IPS-20b (cell line): ENCODE data around the gene CHIA.
"Not testable (repeated sequence)": the region's sequence is repeated elsewhere in the genome, so short reads cannot be mapped to it uniquely, and the experiment has no call there.

Source experiments
- H3K27ac ChIP-seq: one replicate; pipeline ENCODE4 v1.5.1; 2013; ENCODE audit warnings: low read length
- H3K27me3 ChIP-seq: 2 replicates; pipeline ENCODE4 v1.6.1; 2013; ENCODE audit warnings: mild to moderate bottlenecking, low read length, inconsistent platforms; ENCODE audit not compliant: insufficient read depth
- H3K36me3 ChIP-seq: 2 replicates; pipeline ENCODE4 v1.6.1; 2013; ENCODE audit warnings: low read depth, mild to moderate bottlenecking, inconsistent platforms, low read length, moderate library complexity; ENCODE audit not compliant: insufficient read depth
- H3K4me1 ChIP-seq: 2 replicates; pipeline ENCODE4 v1.6.1; 2013; ENCODE audit warnings: mild to moderate bottlenecking, control low read depth, inconsistent platforms, low read length, moderate library complexity; ENCODE audit not compliant: insufficient read depth
- H3K4me3 ChIP-seq: 2 replicates; pipeline ENCODE4 v1.5.1; 2013; ENCODE audit warnings: mild to moderate bottlenecking, low read length, inconsistent platforms
- H3K9ac ChIP-seq: 2 replicates; pipeline ENCODE4 v1.6.1; 2013; ENCODE audit warnings: low read depth, mild to moderate bottlenecking, inconsistent platforms, low read length, moderate library complexity
- H3K9me3 ChIP-seq: 2 replicates; pipeline ENCODE4 v1.6.1; 2013; ENCODE audit warnings: mild to moderate bottlenecking, low read depth, low read length, inconsistent platforms; ENCODE audit not compliant: insufficient read depth

Gene CHIA

DNA sequence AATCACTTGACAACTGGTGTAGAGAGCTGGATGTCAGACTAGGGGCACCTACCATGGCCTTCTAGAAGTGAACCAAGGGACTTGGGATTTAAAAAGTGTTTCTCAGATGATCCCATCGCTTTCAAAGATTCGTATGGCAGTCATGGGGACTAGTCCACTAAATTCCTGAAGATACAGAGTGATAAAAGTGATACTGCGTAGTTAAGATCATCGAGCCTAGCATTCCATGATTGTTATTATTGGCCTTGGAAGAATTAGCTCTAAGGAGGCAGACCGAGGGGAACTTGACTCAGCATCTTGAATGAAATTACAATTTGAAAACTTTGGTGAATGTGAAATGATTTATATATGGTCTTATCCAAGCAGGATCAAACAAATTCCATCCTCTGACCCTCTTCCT, 1.3 kb upstream of the CHIA start:
- H3K9ac ChIP-seq, result no peak overlapping the region
- H3K9me3 ChIP-seq, result no peaks in the 10 kb centered on the region
- no peaks in the 10 kb centered on the region for H3K4me1 ChIP-seq
- no peaks in the 10 kb centered on the region for H3K36me3 ChIP-seq
- no peaks in the 10 kb centered on the region for H3K27me3 ChIP-seq
- no peak overlapping the region for H3K4me3 ChIP-seq
- H3K27ac ChIP-seq, result no peak overlapping the region

DNA sequence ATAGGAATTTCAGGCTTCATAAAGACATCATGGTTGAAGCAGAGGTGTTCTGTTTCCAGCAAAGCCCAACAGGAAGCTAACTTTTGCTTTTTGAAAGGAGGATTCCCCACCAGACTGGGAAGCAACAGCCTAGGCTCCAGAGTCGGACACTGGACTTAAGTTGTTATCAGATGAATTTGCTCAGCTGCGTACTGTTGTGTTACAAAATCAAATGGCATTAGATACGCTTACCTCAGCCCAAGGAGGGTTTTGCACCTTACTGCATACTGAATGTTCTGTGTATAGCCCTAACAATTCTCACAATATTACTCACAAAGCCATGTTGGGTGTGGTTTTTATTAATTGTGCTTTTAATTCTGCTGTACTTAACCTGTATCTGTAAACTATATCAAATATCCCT, 547 bp upstream of the CHIA start:
- Histone ChIP-seq H3K9me3 (no peaks in the 10 kb centered on the region), H3K4me1 (no peaks in the 10 kb centered on the region), H3K4me3 (no peak overlapping the region), H3K36me3 (no peaks in the 10 kb centered on the region), H3K27me3 (no peaks in the 10 kb centered on the region), H3K9ac (no peak overlapping the region), H3K27ac (no peak overlapping the region)

DNA sequence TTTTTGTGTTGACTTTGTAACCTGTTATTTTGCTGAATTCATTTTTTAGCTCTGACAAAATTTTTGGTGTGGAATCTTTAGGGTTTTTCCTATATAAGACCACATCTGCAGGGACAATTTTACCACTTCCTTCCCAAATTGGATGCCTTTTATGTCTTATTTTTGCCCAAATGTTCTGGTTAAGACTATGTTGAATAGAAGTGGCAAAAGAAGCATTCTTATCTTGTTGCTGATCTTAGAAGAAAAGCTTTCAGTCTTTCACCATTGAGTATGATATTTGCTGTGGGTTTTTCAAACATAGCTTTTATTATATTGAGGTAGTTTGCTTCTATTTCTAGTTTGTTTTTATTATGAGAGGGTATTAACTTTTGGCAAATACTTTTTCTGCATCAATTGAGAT, 3.7 kb downstream of the CHIA start:
- no peak overlapping the region for H3K27ac ChIP-seq
- no peaks in the 10 kb centered on the region for H3K4me1 ChIP-seq
- no peak overlapping the region for H3K4me3 ChIP-seq
- no peaks in the 10 kb centered on the region for H3K27me3 ChIP-seq
- H3K9ac ChIP-seq, result no peak overlapping the region
- H3K36me3 ChIP-seq, result no peaks in the 10 kb centered on the region
- H3K9me3 ChIP-seq, result no peaks in the 10 kb centered on the region

DNA sequence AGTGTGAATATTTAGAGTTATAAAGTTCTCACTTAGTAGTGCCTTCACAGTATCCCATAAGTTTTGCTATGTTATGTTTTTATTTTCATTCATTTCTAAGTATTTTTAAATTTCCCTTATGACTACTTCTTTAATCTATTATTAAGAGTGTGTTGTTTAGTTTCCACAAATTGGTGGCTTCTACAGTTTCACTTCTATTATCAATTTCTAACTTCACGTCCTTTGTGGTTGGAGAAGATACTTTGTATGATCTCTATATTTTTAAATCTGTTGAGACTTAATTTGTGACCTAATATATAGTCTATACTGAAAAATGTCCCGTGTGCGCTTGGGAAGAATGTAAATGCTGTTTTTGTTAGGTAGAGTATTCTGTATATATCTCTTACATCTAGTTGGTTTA, 11.7 kb downstream of the CHIA start:
- H3K9ac ChIP-seq, result no peak overlapping the region
- no peaks in the 10 kb centered on the region for H3K9me3 ChIP-seq
- no peaks in the 10 kb centered on the region for H3K36me3 ChIP-seq
- no peaks in the 10 kb centered on the region for H3K27me3 ChIP-seq
- no peak overlapping the region for H3K27ac ChIP-seq
- H3K4me3 ChIP-seq, result no peak overlapping the region
- 0 out of 2 replicates have a peak, but pooled peaks cover 3% of the 10 kb centered on the region for H3K4me1 ChIP-seq

DNA sequence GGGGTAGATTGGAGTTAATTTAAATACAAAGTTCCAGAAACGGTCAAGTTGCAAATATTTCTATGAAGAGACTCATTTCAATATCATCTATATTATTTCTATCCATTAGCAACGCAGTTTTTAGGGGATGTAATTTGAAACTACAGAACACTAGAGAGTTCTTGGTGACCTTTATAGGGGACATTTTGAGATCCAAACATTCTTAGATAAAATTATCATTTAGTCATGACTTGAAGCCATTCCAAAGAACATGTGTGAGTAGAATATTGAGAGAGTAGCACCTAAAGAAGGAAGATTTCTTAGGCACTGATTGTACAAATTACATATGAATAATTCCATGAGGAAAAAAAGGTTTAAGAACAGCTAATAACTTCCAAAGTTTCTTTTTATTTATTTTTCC, 19.0 kb downstream of the CHIA start:
- Histone ChIP-seq H3K4me1 (0 out of 2 replicates have a peak, but pooled peaks cover 3% of the 10 kb centered on the region), H3K9me3 (no peaks in the 10 kb centered on the region), H3K36me3 (no peaks in the 10 kb centered on the region), H3K9ac (no peak overlapping the region), H3K4me3 (no peak overlapping the region), H3K27me3 (no peaks in the 10 kb centered on the region), H3K27ac (no peak overlapping the region)

DNA sequence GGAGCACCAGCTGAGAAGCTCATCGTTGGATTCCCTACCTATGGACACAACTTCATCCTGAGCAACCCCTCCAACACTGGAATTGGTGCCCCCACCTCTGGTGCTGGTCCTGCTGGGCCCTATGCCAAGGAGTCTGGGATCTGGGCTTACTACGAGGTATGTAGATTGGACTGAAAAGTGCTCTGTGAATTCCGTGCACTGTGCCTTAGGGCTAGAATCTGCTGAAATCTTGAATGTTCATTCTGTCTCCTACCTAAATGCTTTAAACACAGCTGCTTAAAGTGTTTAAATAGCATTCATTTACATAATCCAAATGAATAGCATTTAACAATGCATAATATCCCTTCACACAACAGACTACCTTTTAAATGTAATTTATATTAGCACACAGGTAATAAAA, 27.9 kb downstream of the CHIA start:
- H3K4me3 ChIP-seq, result no peak overlapping the region
- H3K36me3 ChIP-seq, result no peaks in the 10 kb centered on the region
- no peaks in the 10 kb centered on the region for H3K27me3 ChIP-seq
- H3K9me3 ChIP-seq, result no peaks in the 10 kb centered on the region
- H3K4me1 ChIP-seq, result no peaks in the 10 kb centered on the region
- no peak overlapping the region for H3K9ac ChIP-seq
- H3K27ac ChIP-seq, result no peak overlapping the region

DNA sequence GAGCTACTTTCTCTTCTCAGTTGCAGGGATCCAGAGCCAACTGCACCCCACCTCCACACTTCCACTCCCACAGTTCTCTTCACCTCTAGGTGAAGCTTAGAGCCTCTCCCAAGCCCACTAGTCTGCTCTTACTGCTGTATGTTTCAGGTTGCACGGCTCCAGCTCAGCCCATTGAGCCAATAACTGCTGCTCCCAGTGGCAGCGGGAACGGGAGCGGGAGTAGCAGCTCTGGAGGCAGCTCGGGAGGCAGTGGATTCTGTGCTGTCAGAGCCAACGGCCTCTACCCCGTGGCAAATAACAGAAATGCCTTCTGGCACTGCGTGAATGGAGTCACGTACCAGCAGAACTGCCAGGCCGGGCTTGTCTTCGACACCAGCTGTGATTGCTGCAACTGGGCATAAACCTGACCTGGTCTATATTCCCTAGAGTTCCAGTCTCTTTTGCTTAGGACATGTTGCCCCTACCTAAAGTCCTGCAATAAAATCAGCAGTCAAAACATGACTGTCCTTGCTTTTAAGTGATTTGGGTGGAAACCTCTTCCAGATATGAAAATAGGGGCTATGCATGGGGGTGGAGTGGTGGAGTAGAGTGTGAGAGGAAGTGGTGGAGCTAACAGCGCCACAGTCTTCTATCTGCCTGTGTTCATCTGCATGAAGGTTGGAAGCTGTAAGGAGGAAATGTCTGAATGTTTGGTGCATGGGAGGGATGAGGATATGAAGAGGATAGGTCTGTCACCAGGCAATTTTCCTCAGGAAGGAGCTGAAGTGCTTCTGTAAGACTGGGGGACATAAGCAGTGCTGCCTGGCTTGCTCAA, 29.6 kb downstream of the CHIA start:
- H3K4me1 ChIP-seq, result no peaks in the 10 kb centered on the region
- no peak overlapping the region for H3K27ac ChIP-seq
- H3K9ac ChIP-seq, result no peak overlapping the region
- H3K36me3 ChIP-seq, result no peaks in the 10 kb centered on the region
- no peaks in the 10 kb centered on the region for H3K27me3 ChIP-seq
- H3K9me3 ChIP-seq, result no peaks in the 10 kb centered on the region
- no peak overlapping the region for H3K4me3 ChIP-seq

DNA sequence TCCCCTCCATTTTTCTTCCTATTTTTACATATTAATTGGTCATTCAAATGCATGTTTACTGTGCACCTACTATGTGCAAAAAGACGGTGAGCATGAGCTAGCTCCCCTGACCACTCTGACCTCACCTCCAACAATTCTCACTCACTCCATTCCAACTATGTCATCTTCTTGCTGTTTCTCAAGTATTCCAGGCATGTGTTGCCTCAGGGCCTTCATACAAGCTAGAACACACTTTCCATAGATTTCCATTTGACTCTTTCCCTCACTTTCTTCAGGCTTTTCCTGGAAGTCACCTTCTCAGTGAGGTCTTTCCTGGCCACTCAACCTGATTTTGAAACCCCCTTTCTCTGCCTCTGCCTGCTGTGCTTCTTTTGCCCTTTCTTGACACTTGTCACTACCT, 32.6 kb downstream of the CHIA start:
- no peak overlapping the region for H3K27ac ChIP-seq

DNA sequence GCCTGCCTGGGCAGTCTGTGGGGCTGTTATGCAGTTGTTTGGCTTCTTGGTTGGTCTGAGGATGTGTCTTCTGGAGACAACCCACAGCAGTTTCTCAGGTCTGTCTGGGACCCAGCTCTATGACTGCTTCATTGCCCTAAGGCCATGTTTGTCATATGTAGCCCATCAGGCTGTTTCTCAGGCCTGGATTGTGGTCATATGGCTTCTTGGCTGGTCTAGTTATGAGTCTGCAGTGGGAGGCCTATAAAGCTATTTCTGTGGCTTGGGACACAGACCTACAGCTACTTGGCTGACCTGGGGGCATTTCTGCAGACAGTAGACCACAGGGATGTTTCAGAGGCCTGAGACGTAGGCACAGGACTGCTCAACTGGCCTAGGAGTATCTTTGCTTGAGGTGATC, 41.5 kb downstream of the CHIA start:
- Histone ChIP-seq H3K27ac (no peak overlapping the region), H3K36me3 (no peaks in the 10 kb centered on the region), H3K9ac (no peak overlapping the region), H3K4me3 (no peak overlapping the region), H3K9me3 (peaks cover 5% of the 10 kb centered on the region; the same call in 1 of the 2 replicates), H3K27me3 (no peaks in the 10 kb centered on the region), H3K4me1 (no peaks in the 10 kb centered on the region)

More for the DNA sequence above, 32.6 kb downstream of the CHIA start:
- no peaks in the 10 kb centered on the region for H3K4me1 ChIP-seq
- no peaks in the 10 kb centered on the region for H3K9me3 ChIP-seq
- H3K27me3 ChIP-seq, result no peaks in the 10 kb centered on the region
- H3K36me3 ChIP-seq, result no peaks in the 10 kb centered on the region
- no peak overlapping the region for H3K4me3 ChIP-seq
- no peak overlapping the region for H3K9ac ChIP-seq

DNA sequence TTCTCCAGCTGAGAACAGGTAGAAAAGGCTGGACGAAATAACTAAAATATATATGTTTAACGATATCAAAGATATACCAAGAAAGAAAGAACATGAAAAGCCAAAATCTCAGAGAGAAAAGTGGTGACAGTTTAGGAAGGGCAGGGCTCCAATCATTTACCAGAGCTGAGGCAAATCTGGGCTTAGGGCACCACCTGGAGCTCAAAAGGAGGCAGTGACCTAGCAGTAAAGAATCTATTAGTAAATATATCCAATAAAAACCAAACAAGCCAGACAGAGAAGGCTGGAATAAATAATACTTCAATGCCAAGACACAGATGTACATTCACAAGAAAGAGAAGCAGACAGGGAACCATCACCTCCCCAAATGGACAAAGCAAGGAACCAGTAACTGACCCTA, 43.5 kb downstream of the CHIA start:
- Histone ChIP-seq H3K9me3 (peaks cover 5% of the 10 kb centered on the region; the same call in 1 of the 2 replicates), H3K4me3 (no peak overlapping the region), H3K27me3 (no peaks in the 10 kb centered on the region), H3K36me3 (no peaks in the 10 kb centered on the region), H3K27ac (no peak overlapping the region), H3K4me1 (no peaks in the 10 kb centered on the region), H3K9ac (no peak overlapping the region)

DNA sequence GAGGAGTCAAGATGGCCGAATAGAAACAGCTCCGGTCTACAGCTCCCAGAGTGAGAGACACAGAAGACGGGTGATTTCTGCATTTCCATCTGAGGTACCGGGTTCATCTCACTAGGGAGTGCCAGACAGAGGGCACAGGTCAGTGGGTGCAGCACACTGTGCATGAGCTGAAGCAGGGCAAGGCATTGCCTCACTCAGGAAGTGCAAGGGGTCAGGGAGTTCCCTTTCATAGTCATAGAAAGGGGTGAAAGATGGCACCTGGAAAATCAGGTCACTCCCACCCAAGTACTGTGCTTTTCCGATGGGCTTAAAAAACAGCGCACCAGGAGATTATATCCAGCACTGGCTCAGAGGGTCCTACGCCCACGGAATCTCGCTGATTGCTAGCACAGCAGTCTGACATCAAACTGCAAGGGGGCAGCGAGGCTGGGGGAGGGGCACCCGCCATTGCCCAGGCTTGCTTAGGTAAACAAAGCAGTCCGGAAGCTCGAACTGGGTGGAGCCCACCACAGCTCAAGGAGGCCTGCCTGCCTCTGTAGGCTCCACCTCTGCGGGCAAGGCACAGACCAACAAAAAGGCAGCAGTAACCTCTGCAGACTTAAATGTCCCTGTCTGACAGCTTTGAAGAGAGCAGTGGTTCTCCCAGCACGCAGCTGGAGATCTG, 44.7 kb downstream of the CHIA start:
- not testable (repeated sequence) for H3K4me3 ChIP-seq, H3K27ac ChIP-seq, H3K27me3 ChIP-seq, H3K9me3 ChIP-seq, H3K4me1 ChIP-seq, H3K36me3 ChIP-seq, H3K9ac ChIP-seq

DNA sequence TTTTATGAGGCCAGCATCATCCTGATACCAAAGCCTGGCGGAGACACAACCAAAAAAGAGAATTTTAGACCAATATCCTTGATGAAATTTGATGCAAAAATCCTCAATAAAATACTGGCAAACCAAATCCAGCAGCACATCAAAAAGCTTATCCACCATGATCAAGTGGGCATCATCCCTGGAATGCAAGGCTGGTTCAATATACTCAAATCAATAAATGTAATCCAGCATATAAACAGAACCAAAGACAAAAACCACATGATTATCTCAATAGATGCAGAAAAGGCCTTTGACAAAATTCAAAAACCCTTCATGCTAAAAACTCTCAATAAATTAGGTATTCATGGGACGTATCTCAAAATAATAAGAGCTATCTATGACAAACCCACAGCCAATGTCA, 48.2 kb downstream of the CHIA start:
- not testable (repeated sequence) for H3K36me3 ChIP-seq, H3K27me3 ChIP-seq, H3K4me3 ChIP-seq, H3K4me1 ChIP-seq, H3K27ac ChIP-seq, H3K9ac ChIP-seq, H3K9me3 ChIP-seq
